ENCODE measurements around the gene CYBB. TPM values are rescaled to one million over a fixed set of nuclear protein-coding genes. Genes with fewer than 3 reads are reported as not detected.

Gene CYBB
- total RNA-seq, 2 donors from 2014 or later = 4.4 to 19.7 TPM

- Histone ChIP-seq H3K27me3 (no peaks in the 10 kb centered on the region), H3K27ac (no peak overlapping the region), H3K4me1 (no peaks in the 10 kb centered on the region), H3K4me3 (no peak overlapping the region), H3K9me3 (no peaks in the 10 kb centered on the region), H3K36me3 (no peaks in the 10 kb centered on the region)
- no peak for DNase-seq (ENCODE audit: low spot score)
- TF ChIP-seq, protein P1, sequence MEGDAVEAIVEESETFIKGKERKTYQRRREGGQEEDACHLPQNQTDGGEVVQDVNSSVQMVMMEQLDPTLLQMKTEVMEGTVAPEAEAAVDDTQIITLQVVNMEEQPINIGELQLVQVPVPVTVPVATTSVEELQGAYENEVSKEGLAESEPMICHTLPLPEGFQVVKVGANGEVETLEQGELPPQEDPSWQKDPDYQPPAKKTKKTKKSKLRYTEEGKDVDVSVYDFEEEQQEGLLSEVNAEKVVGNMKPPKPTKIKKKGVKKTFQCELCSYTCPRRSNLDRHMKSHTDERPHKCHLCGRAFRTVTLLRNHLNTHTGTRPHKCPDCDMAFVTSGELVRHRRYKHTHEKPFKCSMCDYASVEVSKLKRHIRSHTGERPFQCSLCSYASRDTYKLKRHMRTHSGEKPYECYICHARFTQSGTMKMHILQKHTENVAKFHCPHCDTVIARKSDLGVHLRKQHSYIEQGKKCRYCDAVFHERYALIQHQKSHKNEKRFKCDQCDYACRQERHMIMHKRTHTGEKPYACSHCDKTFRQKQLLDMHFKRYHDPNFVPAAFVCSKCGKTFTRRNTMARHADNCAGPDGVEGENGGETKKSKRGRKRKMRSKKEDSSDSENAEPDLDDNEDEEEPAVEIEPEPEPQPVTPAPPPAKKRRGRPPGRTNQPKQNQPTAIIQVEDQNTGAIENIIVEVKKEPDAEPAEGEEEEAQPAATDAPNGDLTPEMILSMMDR (IDR thresholded peaks at IDR 0.05) = no peak
Observed at GRCh38 chrX:37816766-37817165, 36.9 kb downstream of the CYBB start.

- no peak for DNase-seq (ENCODE audit: low spot score)
- no peaks in the 10 kb centered on the region for H3K9me3 ChIP-seq
- H3K27ac ChIP-seq = no peak overlapping the region
- H3K36me3 ChIP-seq = no peaks in the 10 kb centered on the region
- no peak overlapping the region for H3K4me3 ChIP-seq
- TF ChIP-seq, protein P1 (IDR thresholded peaks at IDR 0.05) = no peak
- no peaks in the 10 kb centered on the region for H3K4me1 ChIP-seq
- H3K27me3 ChIP-seq = no peaks in the 10 kb centered on the region
Observed at GRCh38 chrX:37817176-37817575, 37.3 kb downstream of the CYBB start.

GRCh38 chrX:37817579-37817978, 37.7 kb downstream of the CYBB start:
- DNase-seq (ENCODE audit: low spot score) = no peak

DNA sequence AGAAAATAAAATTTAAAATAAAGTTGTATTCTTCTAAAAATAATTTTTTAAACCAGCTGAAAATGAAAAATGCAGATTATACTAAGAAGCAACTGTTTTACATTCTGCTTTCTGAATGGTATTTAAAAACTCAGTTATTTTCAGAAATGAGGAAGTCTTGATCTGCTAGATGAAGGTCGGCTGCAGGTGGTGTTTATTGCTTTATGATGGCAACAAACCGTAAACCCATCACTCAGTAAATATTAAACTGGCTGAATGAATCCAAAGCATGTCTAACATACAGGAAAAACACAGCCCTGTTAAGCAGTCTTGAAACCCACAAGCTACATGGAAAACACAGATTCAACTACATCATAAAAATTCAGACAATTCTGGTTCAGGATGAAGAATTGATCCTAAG, 38.2 kb downstream of the CYBB start:
- H3K4me3 ChIP-seq = no peak overlapping the region
- no peak overlapping the region for H3K27ac ChIP-seq
- no peaks in the 10 kb centered on the region for H3K4me1 ChIP-seq
- no peak for DNase-seq (ENCODE audit: low spot score)
- H3K36me3 ChIP-seq = no peaks in the 10 kb centered on the region
- TF ChIP-seq, protein P1 (IDR thresholded peaks at IDR 0.05) = no peak
- H3K9me3 ChIP-seq = no peaks in the 10 kb centered on the region
- H3K27me3 ChIP-seq = no peaks in the 10 kb centered on the region

More at GRCh38 chrX:37817579-37817978, 37.7 kb downstream of the CYBB start:
- Histone ChIP-seq H3K9me3 (no peaks in the 10 kb centered on the region), H3K36me3 (no peaks in the 10 kb centered on the region), H3K4me1 (no peaks in the 10 kb centered on the region), H3K4me3 (no peak overlapping the region), H3K27ac (no peak overlapping the region), H3K27me3 (no peaks in the 10 kb centered on the region)
- TF ChIP-seq, protein P1 (IDR thresholded peaks at IDR 0.05) = no peak

DNA sequence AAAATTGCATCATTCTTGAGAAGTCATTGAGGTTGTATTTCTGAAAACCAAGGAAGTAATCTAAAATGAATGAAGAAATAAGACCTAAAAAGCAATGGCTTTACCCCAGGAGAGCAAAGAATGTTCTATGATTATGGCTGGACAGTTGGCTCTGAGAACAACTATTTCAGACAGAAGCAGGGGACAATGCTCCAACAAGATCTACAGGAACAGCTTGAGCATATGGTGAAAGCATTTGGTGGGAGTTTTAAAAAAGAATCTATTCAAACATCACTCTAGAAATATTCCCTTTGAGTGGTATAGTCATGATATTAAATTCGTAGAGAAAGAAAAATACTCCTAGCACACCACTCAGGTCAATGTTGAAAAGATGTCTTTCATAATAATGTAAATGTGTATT, 40.8 kb downstream of the CYBB start:
- Histone ChIP-seq H3K27ac (no peak overlapping the region), H3K9me3 (no peaks in the 10 kb centered on the region), H3K36me3 (no peaks in the 10 kb centered on the region), H3K4me3 (no peak overlapping the region), H3K4me1 (no peaks in the 10 kb centered on the region), H3K27me3 (no peaks in the 10 kb centered on the region)
- DNase-seq (ENCODE audit: low spot score) = no peak
- TF ChIP-seq, protein P1 (IDR thresholded peaks at IDR 0.05) = no peak

GRCh38 chrX:37824491-37825214, 44.8 kb downstream of the CYBB start:
- Histone ChIP-seq H3K27ac (no peak overlapping the region), H3K4me3 (no peak overlapping the region), H3K36me3 (no peaks in the 10 kb centered on the region), H3K9me3 (no peaks in the 10 kb centered on the region), H3K4me1 (no peaks in the 10 kb centered on the region), H3K27me3 (no peaks in the 10 kb centered on the region)
- DNase-seq (ENCODE audit: low spot score) = no peak
- TF ChIP-seq, protein P1 (IDR thresholded peaks at IDR 0.05) = no peak
